Sciatic nerve (tissue), 2 donors: ENCODE measurements around the gene CDK5R1. TPM values are rescaled to one million over a fixed set of nuclear protein-coding genes. Genes with fewer than 3 reads are reported as not detected.
A peak's percentile ranks its signal among the peaks of the same experiment; 100 is the strongest.
"Not testable (repeated sequence)": the region's sequence is repeated elsewhere in the genome, so short reads cannot be mapped to it uniquely, and the experiment has no call there.

ENCODE experiments used
- ATAC-seq: fragments of 200-7000 bp; cut with Tn5 transposase; one replicate; pipeline ENCODE4 v1.9.1; 2020; ENCODE audit warnings: mild to moderate bottlenecking, moderate library complexity
- DNase-seq: peaks from one replicate; pipeline ENCODE4 v3.0.0-alpha.2; 2020; ENCODE audit warnings: low spot score
- intact Hi-C: fragments of 100-400 bp; cut with DNase I; formaldehyde crosslinking; loops from one replicate; pipeline ENCODE4 v1.14.2; 2022
- total RNA-seq: library from RNA; stranded (reverse); fragmentation: NEBNext Ultra II Directional; extraction: Animal tissue kit (Norgen Biotek cat#: 25700); gene quantifications from one replicate; pipeline ENCODE4 v1.2.1, GENCODE V29; 2021
- donor health status: DM: no; HTN: no; CAD: no.
- donor health status: DM: no; HTN: no; CAD: no.

CDK5R1 gene
- total RNA-seq, 1 donor from 2014 or later, result 1.3 TPM

- DNase-seq (no peak), ATAC-seq (no peak)
- intact Hi-C loops, result no loop called here
Observed at GRCh38 chr17:32510466-32510865, 23.7 kb downstream of the CDK5R1 start.

GRCh38 chr17:32512328-32512727 is 25.5 kb downstream of the CDK5R1 start:
- intact Hi-C loops, result no loop called here
- DNase-seq (no peak), ATAC-seq (no peak)

GRCh38 chr17:32513579-32513978 is 26.8 kb downstream of the CDK5R1 start:
- no peak for DNase-seq
- no peak for ATAC-seq
- intact Hi-C loops, result no loop called here

GRCh38 chr17:32514606-32515005 is 27.8 kb downstream of the CDK5R1 start:
- intact Hi-C loops, result no loop called here
- no peak for DNase-seq

GRCh38 chr17:32515677-32516383 is 29.0 kb downstream of the CDK5R1 start:
- intact Hi-C loops, result no loop called here
- ATAC-seq, result no peak
- DNase-seq, result no peak

More at GRCh38 chr17:32514606-32515005, 27.8 kb downstream of the CDK5R1 start:
- ATAC-seq, result no peak

- no peak for DNase-seq
Observed at GRCh38 chr17:32516450-32516849, 29.7 kb downstream of the CDK5R1 start.

GRCh38 chr17:32516940-32517701 is 30.3 kb downstream of the CDK5R1 start:
- intact Hi-C loops, result no loop called here
- no peak for ATAC-seq
- DNase-seq, result no peak

More at GRCh38 chr17:32516450-32516849, 29.7 kb downstream of the CDK5R1 start:
- no peak for ATAC-seq
- intact Hi-C loops, result no loop called here

- no peak for DNase-seq
- ATAC-seq, result no peak
- intact Hi-C loops, result no loop called here
Observed at GRCh38 chr17:32517982-32518381, 31.2 kb downstream of the CDK5R1 start.

GRCh38 chr17:32518646-32519227 is 31.9 kb downstream of the CDK5R1 start:
- ATAC-seq (no peak), DNase-seq (no peak)
- intact Hi-C loops, result no loop called here

- peak; percentile 61 for DNase-seq
- ATAC-seq, result peak; percentile 66
- intact Hi-C loops, result no loop called here
Observed at GRCh38 chr17:32519228-32520103, 32.7 kb downstream of the CDK5R1 start.

GRCh38 chr17:32520104-32520701 is 33.4 kb downstream of the CDK5R1 start:
- no peak for DNase-seq
- intact Hi-C loops, result no loop called here
- ATAC-seq, result peak; percentile 61

GRCh38 chr17:32520737-32521404 is 34.1 kb downstream of the CDK5R1 start:
- no peak for ATAC-seq
- intact Hi-C loops, result no loop called here
- DNase-seq, result no peak

GRCh38 chr17:32523017-32523680 is 36.4 kb downstream of the CDK5R1 start:
- intact Hi-C loops, result no loop called here
- DNase-seq, result no peak
- no peak for ATAC-seq

- intact Hi-C loops, result no loop called here
- ATAC-seq (no peak), DNase-seq (no peak)
Observed at GRCh38 chr17:32523827-32524552, 37.2 kb downstream of the CDK5R1 start.

- DNase-seq, intact Hi-C loops, ATAC-seq: not testable (repeated sequence)
Observed at GRCh38 chr17:32524553-32524880, 37.7 kb downstream of the CDK5R1 start.

GRCh38 chr17:32525122-32525521 is 38.3 kb downstream of the CDK5R1 start:
- ATAC-seq (no peak), DNase-seq (no peak)
- intact Hi-C loops, result no loop called here

GRCh38 chr17:32527146-32527545 is 40.4 kb downstream of the CDK5R1 start:
- DNase-seq, result no peak
- intact Hi-C loops, result no loop called here
- ATAC-seq, result no peak
